Activated CD4-positive, CD25-positive, alpha-beta regulatory T cell treated with anti-CD3 and anti-CD28 coated beads, Interleukin-2, amount 50 U/mL, for 16 hours (primary cell): ENCODE results near the gene SYDE2.
"Not testable (repeated sequence)": the region's sequence is repeated elsewhere in the genome, so short reads cannot be mapped to it uniquely, and the experiment has no call there.

Experiments
- DNase-seq: peaks from one replicate; pipeline ENCODE4 v3.0.0-alpha.2; 2020; ENCODE audit warnings: low read depth, low spot score

SYDE2 gene, protein sequence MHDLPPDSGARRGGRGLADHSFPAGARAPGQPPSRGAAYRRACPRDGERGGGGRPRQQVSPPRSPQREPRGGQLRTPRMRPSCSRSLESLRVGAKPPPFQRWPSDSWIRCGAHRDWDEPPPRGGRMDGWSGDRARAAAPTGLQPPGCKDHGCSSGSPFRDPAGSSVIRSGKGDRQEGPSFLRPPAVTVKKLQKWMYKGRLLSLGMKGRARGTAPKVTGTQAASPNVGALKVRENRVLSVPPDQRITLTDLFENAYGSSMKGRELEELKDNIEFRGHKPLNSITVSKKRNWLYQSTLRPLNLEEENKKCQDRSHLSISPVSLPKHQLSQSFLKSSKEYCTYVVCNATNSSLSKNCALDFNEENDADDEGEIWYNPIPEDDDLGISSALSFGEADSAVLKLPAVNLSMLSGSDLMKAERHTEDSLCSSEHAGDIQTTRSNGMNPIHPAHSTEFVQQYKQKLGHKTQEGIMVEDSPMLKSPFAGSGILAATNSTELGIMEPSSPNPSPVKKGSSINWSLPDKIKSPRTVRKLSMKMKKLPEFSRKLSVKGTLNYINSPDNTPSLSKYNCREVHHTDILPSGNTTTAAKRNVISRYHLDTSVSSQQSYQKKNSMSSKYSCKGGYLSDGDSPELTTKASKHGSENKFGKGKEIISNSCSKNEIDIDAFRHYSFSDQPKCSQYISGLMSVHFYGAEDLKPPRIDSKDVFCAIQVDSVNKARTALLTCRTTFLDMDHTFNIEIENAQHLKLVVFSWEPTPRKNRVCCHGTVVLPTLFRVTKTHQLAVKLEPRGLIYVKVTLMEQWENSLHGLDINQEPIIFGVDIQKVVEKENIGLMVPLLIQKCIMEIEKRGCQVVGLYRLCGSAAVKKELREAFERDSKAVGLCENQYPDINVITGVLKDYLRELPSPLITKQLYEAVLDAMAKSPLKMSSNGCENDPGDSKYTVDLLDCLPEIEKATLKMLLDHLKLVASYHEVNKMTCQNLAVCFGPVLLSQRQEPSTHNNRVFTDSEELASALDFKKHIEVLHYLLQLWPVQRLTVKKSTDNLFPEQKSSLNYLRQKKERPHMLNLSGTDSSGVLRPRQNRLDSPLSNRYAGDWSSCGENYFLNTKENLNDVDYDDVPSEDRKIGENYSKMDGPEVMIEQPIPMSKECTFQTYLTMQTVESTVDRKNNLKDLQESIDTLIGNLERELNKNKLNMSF

DNA sequence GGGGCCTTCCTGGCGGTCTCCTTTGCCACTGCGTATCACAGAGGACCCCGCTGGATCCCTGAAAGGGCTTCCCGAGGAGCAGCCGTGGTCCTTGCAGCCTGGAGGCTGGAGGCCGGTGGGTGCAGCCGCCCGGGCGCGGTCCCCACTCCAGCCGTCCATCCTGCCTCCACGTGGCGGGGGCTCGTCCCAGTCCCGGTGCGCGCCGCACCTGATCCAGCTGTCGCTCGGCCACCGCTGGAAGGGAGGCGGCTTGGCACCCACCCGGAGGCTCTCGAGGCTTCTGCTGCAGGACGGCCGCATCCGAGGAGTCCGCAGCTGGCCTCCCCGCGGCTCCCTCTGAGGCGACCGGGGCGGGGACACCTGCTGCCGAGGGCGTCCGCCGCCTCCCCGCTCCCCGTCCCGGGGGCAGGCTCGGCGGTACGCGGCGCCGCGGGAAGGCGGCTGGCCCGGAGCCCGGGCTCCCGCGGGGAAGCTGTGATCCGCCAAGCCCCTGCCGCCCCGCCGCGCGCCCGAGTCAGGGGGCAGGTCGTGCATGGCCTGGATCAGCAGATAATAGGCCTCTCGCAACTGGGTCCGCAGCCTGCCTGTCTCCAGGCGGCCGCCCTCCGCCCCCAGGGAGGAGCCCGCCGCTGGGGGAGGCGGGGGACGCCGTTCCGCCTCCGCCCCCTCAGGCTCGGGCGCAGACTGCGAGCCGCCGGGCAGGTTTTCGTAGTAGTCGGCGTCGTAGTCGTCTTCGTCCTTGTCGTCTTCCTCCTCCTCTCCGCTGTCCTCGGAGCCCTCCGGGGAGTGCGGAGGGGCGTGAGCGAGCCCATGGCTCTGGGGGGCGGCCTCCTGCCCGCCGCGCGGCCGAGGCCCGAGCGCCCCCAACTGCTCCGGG, at the start of gene SYDE2:
Gene SYDE2, minus strand, starts transcription at position 554 of the 877 bp plus-strand sequence. Its CDS starts 20 bp downstream, at position 534.
- DNase-seq, result peak; percentile 34

DNA sequence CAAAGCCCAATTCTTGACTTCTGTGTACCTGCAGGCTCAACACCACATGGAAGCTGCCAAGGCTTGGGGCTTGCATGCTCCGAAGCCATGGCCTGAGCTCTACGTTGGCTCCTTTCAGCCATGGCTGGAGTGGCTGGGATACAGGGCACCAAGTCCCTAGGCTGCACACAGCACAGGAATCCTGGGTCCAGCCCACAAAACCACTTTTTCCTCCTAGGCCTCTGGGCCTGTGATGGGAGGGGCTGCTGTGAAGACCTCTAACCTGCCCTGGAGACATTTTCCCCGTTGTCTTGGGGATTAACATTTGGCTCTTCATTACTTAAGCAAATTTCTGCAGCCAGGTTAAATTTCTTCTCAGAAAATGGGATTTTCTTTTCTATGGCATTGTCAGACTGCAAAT, 48.2 kb upstream of the SYDE2 start:
- not testable (repeated sequence) for DNase-seq

DNA sequence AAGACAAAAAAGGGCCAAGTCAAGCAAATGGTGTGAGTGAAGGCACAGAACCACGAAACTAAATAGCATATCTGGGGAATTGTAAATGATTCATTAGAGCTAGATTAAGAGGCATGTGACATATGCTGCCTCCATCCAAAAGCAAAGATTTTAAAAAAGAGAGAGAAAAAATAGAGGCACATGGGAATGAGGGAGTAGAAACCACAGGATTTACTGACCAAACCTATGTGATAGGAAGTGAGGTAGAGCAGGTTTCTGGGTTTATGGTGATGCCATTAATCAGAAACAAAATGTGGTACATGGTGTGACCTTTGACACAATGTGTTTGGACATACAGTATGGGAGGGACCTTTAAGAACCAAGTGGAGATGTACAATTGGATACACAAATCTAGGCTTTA, 45.1 kb upstream of the SYDE2 start:
- DNase-seq, result no peak

DNA sequence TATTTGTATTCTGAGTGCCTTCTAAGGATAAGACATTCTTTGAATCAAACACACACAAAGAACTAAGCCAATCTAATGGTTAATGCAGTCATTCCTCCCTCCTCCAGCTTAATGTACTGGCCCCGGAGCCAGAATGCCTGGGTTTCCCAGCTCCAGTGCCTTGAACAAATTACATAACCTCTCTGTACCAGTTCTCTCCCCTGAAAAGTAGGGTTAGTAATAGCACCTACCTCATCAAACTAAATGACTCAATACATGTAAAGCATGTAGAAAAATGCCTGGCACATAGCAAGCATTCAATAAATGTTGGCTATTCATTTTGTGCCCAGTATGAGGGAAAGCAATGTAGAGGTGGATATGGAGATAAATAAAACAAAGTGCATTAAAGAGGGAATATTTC, 44.6 kb upstream of the SYDE2 start:
- no peak for DNase-seq

DNA sequence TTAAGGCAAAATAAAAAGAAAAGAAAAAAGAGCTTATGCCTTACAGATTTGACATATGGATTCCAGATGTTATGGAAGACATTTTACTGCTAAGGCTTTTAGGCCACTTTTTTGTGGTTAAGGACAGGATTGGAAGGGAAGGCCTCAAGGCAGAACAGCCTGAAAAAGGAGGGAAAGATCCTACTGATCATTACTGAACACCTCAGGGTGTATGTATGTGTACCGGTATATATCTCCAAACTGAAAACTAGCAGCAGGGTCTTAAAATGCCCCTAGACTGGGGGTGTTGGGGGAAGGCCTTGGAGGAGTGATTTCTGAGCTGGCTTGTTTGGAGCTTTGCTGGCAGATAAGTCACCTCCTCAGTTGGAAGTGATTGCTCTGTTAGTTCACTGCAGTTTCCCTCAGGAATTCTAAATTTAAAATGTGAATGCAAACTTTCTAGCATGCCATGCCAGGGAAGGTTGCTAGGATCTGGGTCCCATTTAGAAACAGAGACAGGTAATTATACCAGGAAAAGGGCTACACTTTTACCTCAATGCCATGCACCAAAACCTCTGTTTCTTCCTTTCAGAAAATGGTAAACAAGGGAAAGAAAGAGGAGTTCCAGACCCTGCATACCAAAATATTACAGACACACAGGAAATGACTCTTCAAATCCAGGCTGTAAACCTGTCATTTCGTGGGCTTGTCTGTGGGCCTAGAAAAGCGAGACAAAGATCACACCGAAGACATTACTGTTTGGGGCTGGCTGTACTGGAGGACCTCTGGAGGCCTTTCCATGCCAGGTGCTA, 43.6 kb upstream of the SYDE2 start:
- no peak for DNase-seq

DNA sequence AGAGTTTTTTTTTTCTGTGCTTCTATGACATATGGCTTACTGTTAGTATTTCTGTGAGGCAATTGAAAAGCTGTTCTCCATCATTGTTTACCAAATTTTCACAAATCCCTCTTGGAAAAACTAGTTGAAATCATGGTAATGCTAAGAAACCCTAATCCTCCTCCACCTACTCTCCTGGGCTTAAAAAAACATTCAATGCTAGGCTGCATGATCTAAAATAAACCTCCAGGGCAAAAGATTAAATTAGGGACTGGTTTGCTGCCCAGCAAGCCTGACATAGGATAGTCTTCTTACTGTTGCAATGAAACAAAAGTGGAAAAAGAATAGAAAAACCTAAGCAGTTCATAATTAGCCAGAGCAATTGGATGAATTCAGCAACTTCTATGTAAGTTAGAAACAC, 42.6 kb upstream of the SYDE2 start:
- no peak for DNase-seq

DNA sequence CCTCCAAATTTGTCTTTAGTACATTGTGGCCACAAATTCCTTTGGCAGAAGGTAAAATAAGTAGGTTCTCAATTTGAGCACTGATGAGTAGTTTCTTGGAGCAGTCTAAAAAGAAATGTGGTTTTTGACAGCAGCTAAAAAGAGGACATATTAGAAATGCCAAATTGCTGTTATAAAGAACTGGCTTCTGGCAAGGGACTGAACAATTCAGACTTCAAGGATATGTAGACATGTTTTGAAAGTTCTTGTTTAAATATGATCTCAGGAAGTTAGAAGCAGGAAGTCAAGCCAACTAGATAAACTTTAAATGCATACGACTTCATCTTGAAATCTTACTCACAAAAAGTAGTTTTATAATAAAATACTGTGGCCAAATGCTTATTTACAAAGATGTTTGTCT, 39.8 kb upstream of the SYDE2 start:
- no peak for DNase-seq

DNA sequence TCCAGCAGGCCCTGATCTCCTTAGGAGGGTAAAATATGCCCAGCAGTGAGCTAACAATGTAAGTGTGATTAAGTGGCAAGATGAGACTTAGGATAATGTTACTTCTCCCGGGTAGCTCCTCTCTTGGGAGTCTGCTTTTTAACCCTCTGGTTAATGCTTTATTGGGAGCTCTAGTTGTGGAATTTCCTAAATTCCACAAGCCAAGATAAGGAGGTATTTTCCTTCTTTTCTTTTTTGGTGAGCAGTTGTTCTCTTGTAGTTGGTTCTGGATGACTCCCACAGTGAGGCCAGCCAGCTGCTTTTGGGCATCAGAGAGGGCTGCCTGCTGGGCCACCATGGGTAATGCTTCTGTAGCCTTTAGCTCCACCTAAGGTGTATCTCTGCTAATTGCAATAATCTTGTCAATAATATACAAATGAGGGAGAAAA, 39.4 kb upstream of the SYDE2 start:
- DNase-seq, result no peak

DNA sequence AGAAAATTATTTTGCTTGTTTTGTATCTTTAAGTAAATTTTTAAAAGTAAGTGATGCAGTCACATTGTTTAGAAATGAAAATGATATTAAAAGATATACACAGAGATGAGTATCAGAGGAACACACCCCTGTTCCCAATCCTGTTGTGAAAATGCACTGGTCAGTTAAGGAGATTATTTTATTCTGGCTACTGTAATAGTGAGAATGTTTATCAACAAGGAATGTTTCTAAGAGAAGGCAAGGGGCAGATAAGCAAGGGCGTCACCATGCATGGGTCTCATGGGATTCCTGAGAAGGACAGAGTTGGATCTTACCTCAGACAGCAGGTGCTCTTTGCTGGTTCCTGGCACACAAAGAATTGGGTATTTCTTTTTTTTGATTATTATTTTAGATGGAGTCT, 36.8 kb upstream of the SYDE2 start:
- DNase-seq, result no peak

DNA sequence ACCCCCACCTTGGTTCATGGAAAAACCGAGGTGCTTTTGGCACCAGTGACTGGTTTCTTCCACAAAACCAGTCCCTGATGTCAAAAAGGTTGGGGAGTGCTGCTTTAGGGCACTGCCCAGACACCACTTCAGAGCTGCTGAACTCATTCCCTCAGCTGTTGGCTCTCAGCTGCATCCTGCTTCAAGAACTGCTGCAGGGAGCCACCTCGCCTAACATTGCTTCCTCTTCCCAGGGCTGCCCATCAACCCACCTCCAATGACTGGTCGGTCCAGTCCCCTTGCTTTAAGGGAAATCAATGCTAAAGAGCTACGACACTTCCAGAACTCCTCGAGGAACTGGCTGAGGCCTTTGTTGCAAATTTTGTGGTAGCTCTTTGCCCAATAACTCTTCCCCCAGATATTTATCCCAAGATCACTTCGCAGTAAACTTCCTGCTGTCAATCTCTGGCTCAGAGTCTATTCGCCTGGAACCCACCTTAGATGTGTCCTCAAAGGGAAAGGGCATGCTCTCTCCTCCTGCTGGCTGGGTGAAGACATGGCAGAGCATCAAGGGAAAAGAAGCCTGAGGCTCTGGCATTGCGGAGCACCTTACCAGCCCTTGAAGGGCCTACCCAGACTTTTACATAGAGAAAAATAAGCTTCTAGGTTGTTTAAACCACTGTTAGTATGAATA, 29.6 kb upstream of the SYDE2 start:
- DNase-seq, result no peak

DNA sequence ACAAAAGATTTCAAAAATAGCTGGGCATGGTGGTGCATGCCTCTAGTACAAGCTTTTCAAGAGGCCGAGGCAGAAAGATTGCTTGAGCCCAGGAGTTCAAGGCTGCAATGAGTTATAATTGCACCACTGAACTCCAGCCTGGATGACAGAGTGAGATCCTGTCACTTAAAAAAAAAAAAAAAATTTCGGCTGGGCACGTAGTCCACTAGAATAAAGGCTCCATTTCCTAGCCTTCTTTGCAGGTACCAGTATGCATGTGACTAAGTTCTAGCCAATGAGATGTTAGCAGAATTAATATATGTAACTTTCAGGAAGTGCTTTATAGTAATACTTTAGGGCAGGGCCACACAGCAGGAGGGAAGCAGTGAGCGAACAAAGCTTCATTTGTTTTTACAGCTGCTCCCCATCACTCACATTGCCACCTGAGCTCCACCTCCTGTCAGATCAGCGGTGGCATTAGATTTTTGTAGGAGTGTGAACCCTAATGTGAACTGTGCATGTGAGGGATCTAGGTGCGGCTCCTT, 28.8 kb upstream of the SYDE2 start:
- no peak for DNase-seq

DNA sequence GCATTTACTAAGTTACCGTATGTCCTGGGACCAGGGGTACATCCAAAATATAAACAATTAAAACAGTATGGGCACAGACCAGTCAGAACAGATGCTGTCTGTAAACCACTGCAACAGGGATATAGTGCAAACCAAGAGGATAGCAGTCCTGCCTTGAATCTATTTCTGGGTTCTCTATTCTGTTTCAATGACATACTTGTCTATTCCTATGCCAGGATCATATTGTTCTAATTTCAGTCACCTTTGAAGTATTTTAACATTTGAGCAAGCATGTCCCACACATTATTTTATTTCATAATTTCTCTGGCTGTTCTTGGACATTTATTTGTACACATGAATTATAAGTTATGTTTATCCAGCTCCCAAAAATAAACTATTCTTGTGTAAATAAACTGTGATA, 28.2 kb upstream of the SYDE2 start:
- no peak for DNase-seq

DNA sequence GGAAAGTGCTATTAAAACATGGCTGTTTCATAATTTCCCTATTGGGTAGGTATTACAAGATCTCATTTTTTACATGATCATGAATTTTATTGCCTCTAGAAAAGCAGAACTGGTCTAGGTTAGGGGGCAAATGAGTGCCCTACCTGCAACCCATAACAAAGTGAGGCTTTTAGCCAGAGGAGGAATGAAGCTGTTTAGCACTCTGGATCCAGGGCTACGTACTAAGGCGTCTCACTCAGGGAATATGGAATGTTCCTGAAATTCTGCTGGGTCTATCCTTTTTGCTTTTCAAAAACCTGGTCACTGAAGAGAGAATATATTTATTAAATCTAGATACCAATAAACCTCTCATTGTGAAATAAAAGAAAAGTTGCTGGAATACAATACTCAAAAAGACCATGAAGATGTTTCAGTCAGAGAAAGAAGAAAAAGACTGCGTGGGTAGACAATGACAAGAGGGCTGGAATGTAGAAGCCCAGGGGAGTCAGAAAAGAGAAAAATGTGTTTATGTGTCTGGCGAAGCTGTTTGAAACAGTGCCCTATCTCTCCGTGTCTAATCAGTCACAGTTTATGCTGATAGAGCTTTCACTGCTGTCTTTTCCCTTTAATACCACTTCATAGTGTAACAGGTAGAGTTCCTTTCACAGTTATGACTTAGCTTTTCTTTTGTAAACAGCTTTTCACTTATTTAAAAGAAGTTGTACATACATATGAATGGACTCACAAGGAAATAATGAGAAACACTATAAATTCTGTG, 25.0 kb upstream of the SYDE2 start:
- DNase-seq, result no peak

DNA sequence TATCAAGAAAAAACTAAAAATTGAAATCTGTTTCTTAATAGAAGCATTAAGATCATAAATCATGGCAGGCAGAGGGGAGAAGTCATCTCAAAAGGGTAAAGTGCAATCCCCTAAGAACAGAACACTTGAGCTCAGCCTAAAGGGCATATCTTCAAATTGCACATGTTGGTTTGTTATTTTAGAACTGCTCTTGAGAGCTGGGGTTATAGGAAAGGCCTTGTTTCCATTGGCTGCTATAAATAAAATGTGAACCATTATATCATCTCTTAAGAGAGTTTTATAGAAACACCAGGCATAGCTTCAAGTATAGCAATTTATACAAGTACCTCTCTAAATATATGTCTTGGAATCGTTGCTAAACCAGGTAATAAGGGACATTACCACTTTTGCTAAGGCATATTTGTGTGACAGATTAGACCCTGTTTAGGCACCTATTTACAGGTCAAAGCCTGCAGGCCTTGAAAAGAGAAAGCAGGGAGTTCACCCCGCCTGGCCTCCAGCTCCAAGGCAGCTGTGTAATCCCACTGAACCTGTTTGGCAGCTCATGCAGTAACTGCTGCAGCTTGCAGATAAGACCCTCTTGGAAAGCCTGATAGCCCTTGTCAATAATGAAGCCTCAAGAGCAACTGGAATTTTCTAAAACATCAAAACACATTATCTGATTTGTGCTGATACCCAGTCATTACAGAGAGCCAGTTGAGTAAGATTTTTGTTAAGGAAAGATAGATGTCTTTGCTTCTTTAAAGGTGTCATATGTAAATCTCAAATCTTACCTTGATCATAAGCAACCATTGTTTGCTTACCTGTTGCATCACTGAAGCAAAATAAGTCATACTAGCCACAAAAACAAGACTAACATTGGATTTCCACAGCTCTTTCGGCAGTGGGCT, 24.2 kb upstream of the SYDE2 start:
- no peak for DNase-seq

DNA sequence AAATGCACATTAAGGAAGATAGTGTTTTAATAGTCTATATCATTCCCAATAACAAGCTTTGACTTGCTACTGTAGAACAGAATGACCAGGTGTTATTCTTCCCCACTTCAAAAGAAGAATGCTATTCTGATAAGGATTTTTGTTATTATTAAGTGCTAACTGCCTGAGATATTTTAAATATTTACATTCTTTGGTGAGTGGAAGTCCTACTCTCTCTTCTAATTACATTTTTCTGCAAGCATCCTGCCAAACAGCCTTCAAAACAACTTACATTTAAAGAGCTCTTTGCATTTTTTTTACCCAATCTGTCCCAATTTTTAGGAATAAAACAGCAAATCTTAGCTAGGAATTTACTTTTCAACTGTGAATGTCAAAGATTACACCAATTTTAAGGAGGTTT, 23.5 kb upstream of the SYDE2 start:
- DNase-seq, result no peak

DNA sequence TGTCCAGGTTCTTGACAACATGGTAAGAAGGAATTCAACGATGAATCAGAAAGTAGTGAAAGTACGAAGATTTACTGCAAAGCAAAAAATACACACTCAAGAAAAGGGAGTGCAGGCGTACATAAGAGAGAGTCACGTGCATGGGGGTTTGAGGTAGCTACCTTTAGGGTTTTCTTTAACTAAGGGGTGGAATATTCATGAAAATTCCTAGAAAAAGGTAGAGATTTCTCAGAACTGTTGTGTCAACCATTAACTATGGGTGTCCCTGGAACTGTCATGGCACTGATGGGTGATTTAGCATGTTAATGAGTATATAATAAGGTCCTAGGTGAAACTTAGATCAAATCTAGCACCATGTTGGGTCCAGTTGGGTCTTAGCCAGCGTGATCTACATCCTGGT, 22.5 kb upstream of the SYDE2 start:
- DNase-seq, result no peak

DNA sequence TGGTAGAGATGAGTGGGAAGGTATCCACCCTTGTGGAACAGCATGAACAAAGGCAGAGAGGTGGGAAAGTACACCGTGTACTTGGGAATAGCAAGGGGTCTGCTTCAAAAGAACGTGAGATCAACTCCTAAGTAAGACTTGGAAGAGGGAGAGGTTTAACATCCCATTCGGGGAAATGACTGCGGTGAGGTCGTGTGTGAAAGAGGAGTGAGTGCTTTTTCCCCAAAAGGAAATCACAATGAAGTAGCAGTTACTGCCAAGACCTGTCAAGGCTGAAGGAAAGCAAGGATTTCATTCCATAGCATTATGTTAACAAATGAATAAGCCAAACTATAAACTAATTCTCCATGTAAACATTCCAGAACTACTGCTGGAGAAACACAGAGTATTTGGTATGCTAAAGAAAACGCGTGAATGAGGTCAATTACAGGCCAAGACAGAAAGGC, 20.0 kb upstream of the SYDE2 start:
- DNase-seq, result no peak
